Neutrophil (primary cell): ENCODE measurements around the gene RASAL3.

Experiments used
- H3K27ac ChIP-seq: fragments of 200-600 bp; sonication (generic); 2 replicates; pipeline ENCODE4 v1.5.1; 2016; ENCODE audit warnings: mild to moderate bottlenecking, moderate library complexity
- H3K27me3 ChIP-seq: fragments of 200-600 bp; sonication (generic); 2 replicates; pipeline ENCODE4 v1.6.0; 2016; ENCODE audit warnings: mild to moderate bottlenecking
- H3K36me3 ChIP-seq: fragments of 200-600 bp; sonication (generic); 2 replicates; pipeline ENCODE4 v1.5.1; 2017
- H3K4me1 ChIP-seq, 2 experiments: fragments of 200-600 bp in 1 of 2; sonication (generic) in 1 of 2; 1 replicate in 1 of 2; 2 replicates in 1 of 2; pipeline versions ENCODE4 v1.5.1 to v1.6.1; 2013 to 2016; ENCODE audit warnings: low read depth in 1 of 2, low read length in 1 of 2, mild to moderate bottlenecking in 1 of 2, moderate library complexity in 1 of 2; ENCODE audit not compliant: control insufficient read depth in 1 of 2, insufficient read depth in 1 of 2
- H3K4me3 ChIP-seq, 2 experiments: fragments of 200-600 bp in 1 of 2; sonication (generic) in 1 of 2; 1 replicate in 1 of 2; 2 replicates in 1 of 2; pipeline ENCODE4 v1.5.1; 2013 to 2016; ENCODE audit warnings: low read depth in 1 of 2, low read length in 1 of 2, mild to moderate bottlenecking in 1 of 2, moderate library complexity in 1 of 2
- H3K9me3 ChIP-seq: fragments of 200-600 bp; sonication (generic); 2 replicates; pipeline ENCODE4 v1.5.1; 2016
- TF ChIP-seq, protein P1 (sequence below): fragments of 200-600 bp; sonication (generic); IDR thresholded peaks from 2 replicates; pipeline ENCODE4 v1.5.1; 2016; ENCODE audit warnings: antibody characterized with exemption

The RASAL3 gene

GRCh38 chr19:15427350-15427700, 37.0 kb downstream of the RASAL3 start:
- TF ChIP-seq, protein P1, sequence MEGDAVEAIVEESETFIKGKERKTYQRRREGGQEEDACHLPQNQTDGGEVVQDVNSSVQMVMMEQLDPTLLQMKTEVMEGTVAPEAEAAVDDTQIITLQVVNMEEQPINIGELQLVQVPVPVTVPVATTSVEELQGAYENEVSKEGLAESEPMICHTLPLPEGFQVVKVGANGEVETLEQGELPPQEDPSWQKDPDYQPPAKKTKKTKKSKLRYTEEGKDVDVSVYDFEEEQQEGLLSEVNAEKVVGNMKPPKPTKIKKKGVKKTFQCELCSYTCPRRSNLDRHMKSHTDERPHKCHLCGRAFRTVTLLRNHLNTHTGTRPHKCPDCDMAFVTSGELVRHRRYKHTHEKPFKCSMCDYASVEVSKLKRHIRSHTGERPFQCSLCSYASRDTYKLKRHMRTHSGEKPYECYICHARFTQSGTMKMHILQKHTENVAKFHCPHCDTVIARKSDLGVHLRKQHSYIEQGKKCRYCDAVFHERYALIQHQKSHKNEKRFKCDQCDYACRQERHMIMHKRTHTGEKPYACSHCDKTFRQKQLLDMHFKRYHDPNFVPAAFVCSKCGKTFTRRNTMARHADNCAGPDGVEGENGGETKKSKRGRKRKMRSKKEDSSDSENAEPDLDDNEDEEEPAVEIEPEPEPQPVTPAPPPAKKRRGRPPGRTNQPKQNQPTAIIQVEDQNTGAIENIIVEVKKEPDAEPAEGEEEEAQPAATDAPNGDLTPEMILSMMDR: no peak
- Histone ChIP-seq H3K36me3 (peaks cover 84% of the 10 kb centered on the region), H3K27me3 (no peaks in the 10 kb centered on the region), H3K4me3 (no peak overlapping the region), H3K9me3 (no peaks in the 10 kb centered on the region), H3K27ac (no peak overlapping the region), H3K4me1 (peaks cover 12 to 13% of the 10 kb centered on the region in 2 experiments)

GRCh38 chr19:15426485-15427349, 37.6 kb downstream of the RASAL3 start:
- no peaks in the 10 kb centered on the region for H3K9me3 ChIP-seq
- H3K36me3 ChIP-seq: peaks cover 90% of the 10 kb centered on the region
- peaks cover 7 to 8% of the 10 kb centered on the region in 2 experiments for H3K4me1 ChIP-seq
- TF ChIP-seq, protein P1: no peak
- H3K4me3 ChIP-seq: no peak overlapping the region
- no peaks in the 10 kb centered on the region for H3K27me3 ChIP-seq
- no peak overlapping the region for H3K27ac ChIP-seq

DNA sequence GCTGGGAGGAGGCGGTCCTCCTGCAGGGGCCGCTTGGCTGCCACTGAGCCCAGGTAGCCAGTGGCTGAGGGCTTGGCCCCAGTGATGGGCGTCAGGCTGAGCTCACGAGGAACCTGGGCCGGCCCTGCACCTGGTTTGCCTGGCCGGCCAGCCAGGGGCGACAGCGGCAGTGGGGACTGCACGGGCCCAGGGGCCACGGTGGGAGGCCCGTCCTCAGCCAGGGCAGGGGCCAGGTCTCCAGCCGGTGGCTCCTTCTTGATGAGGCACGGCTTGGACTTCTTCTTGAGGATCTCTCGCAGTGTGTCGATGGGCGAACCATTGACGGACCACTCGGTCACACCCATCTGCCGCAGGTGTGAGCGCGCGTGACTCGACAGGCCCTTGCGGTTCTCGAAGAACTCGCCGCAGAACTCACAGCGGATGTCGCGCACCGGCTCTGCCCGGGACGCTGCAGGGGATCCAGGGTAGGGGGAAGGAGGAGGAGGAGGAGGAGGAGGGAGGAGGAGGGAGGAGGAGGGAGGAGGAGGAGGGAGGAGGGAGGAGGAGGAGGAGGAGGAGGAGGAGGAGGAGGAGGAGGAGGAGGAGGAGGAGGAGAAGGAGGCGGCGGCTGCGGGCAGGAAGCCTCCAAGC, 38.9 kb downstream of the RASAL3 start:
- H3K4me1 ChIP-seq: no peaks in the 10 kb centered on the region
- H3K27ac ChIP-seq: no peak overlapping the region
- H3K4me3 ChIP-seq: no peak overlapping the region
- H3K27me3 ChIP-seq: no peaks in the 10 kb centered on the region
- H3K9me3 ChIP-seq: no peaks in the 10 kb centered on the region
- TF ChIP-seq, protein P1: no peak
- H3K36me3 ChIP-seq: peaks cover 84% of the 10 kb centered on the region

DNA sequence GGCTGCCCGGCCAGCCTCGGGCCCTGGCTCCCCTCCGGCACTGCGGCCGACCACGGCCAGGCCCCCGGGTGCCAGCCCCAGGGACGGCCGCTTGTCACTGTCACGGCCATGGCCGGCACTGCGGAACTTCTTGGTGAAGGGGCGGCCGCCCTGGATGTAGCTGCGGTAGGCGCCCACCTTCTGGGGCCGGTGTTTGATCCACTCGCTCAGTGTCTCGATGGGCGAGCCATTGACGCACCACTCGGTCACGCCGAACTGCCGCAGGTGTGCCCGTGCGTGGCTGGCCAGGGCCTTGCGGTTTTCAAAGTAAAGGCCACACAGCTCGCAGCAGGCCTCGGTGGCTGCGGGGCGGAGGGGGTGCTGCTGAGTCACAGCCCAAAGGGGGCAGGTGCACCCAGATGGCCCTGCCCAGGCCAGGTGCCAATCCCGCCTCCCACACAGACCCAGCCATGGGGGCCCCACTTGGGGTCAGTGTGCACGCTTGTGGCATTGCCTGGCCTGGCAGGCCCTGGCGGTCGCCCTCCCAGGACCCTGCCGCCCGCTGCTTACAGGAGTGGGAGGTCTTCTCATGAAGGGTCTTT, 39.6 kb downstream of the RASAL3 start:
- peaks cover 79% of the 10 kb centered on the region for H3K36me3 ChIP-seq
- TF ChIP-seq, protein P1: no peak

DNA sequence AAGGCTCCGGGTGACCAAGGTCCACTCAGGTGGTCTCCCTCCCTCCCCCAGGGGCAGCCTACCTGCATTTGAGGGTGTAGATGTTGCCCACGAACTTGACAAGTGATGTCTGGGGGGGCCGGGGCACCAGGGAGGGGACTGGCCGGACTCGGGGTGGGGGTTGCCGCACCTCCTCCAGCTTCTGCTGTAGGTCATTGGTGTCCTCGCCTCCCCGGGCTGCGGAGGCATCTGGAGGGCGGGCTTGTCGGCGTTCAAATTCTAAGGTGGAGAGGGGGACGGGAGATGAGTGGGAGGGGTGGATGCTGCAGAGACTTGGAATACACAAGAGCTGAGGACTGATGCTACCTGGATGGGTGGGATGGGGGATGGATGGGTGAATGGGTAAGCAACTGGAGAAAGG, 40.2 kb downstream of the RASAL3 start:
- Histone ChIP-seq H3K27me3 (no peaks in the 10 kb centered on the region), H3K27ac (no peak overlapping the region), H3K4me1 (peaks cover 6% of the 10 kb centered on the region in 2 experiments), H3K4me3 (no peak overlapping the region), H3K36me3 (peaks cover 72% of the 10 kb centered on the region), H3K9me3 (no peaks in the 10 kb centered on the region)
- TF ChIP-seq, protein P1: no peak

More for the DNA sequence above, 39.6 kb downstream of the RASAL3 start:
- no peak overlapping the region for H3K4me3 ChIP-seq
- no peak overlapping the region for H3K27ac ChIP-seq
- H3K4me1 ChIP-seq: no peaks in the 10 kb centered on the region
- no peaks in the 10 kb centered on the region for H3K9me3 ChIP-seq
- H3K27me3 ChIP-seq: no peaks in the 10 kb centered on the region
